PC-3 (cell line): ENCODE data around the gene PHAF1. TPM values are rescaled to one million over a fixed set of nuclear protein-coding genes. Genes with fewer than 3 reads are reported as not detected.

ENCODE experiments used
- total RNA-seq: library from RNA; depleted of rRNA; stranded (reverse); fragments of >200 nt; gene quantifications from 2 replicates; pipeline ENCODE4 v1.2.3, GENCODE V29; 2014; rRNA removed

The PHAF1 gene
- total RNA-seq, 1 experiment from 2014 or later: 18.8 TPM

Other genes with a start within 250 kb of the PHAF1 start
- 2.8 and 12.7 TPM in 2 replicates for gene PDP2, start 229.4 kb upstream of the PHAF1 start, total RNA-seq
- not detected in 2 replicates for gene CDH16, start 191.1 kb upstream of the PHAF1 start, total RNA-seq
- 1.2 and 2.8 TPM in 2 replicates for gene RRAD, start 184.4 kb upstream of the PHAF1 start, total RNA-seq
- 147 and 172 TPM in 2 replicates for gene CIAO2B, start 175.5 kb upstream of the PHAF1 start, total RNA-seq
- 15.3 and 15.8 TPM in 2 replicates for gene CES2, start 174.4 kb upstream of the PHAF1 start, total RNA-seq
- 0.26 and 0.58 TPM in 2 replicates for gene CES3, start 148.7 kb upstream of the PHAF1 start, total RNA-seq
- gene CES4A, start 121.4 kb upstream of the PHAF1 start, total RNA-seq: 2.1 and 2.6 TPM in 2 replicates
- 50.6 and 103 TPM in 2 replicates for gene CBFB, start 80.8 kb upstream of the PHAF1 start, total RNA-seq
- 2.3 and 2.8 TPM in 2 replicates for gene B3GNT9, start 41.1 kb downstream of the PHAF1 start, total RNA-seq
- gene TRADD, start 50.0 kb downstream of the PHAF1 start, total RNA-seq: 19.4 and 26.6 TPM in 2 replicates
- 8.7 and 13.1 TPM in 2 replicates for gene FBXL8, start 50.0 kb downstream of the PHAF1 start, total RNA-seq
- 20.6 and 24.8 TPM in 2 replicates for gene HSF4, start 54.8 kb downstream of the PHAF1 start, total RNA-seq
- gene NOL3, start 60.6 kb downstream of the PHAF1 start, total RNA-seq: 64.5 and 91.6 TPM in 2 replicates
- 22.6 and 29.6 TPM in 2 replicates for gene MATCAP1, start 74.0 kb downstream of the PHAF1 start, total RNA-seq
- not detected in 2 replicates for gene EXOC3L1, start 80.2 kb downstream of the PHAF1 start, total RNA-seq
- 86.2 and 107 TPM in 2 replicates for gene E2F4, start 82.2 kb downstream of the PHAF1 start, total RNA-seq
- gene ELMO3, start 89.2 kb downstream of the PHAF1 start, total RNA-seq: 1.6 and 2.2 TPM in 2 replicates
- gene TMEM208, start 117.2 kb downstream of the PHAF1 start, total RNA-seq: 35.4 and 36.6 TPM in 2 replicates
- 45.5 and 57.1 TPM in 2 replicates for gene FHOD1, start 137.5 kb downstream of the PHAF1 start, total RNA-seq
- 0.81 and 1.1 TPM in 2 replicates for gene SLC9A5, start 139.0 kb downstream of the PHAF1 start, total RNA-seq
- gene PLEKHG4, start 169.6 kb downstream of the PHAF1 start, total RNA-seq: 8.9 and 15.6 TPM in 2 replicates
- not detected in 2 replicates for gene KCTD19, start 216.8 kb downstream of the PHAF1 start, total RNA-seq
- 0.92 TPM in 1 of 2 replicates, not detected in the other for gene LRRC36, start 216.9 kb downstream of the PHAF1 start, total RNA-seq